ENCODE data around the gene NKIRAS2.

The NKIRAS2 gene

DNA sequence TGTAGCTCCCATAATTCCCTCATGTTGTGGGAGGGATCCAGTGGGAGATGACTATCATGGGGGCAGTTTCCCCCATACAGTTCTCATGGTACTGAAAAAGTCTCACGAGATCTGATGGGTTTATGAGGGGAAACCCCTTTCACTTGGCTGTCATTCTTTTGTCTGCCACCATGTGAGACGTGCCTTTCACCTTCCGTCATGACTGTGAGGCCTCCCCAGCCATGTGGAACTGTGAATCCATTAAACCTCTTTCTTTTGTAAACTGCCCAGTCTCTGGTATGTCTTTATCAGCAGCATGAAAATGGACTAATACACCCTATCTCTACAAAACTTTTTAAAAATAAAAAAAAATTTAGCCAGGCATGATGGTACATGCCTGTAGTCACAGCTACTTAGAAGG, 36.7 kb downstream of the NKIRAS2 start:
- DNase-seq (ENCODE audit: low spot score), result no peak

DNA sequence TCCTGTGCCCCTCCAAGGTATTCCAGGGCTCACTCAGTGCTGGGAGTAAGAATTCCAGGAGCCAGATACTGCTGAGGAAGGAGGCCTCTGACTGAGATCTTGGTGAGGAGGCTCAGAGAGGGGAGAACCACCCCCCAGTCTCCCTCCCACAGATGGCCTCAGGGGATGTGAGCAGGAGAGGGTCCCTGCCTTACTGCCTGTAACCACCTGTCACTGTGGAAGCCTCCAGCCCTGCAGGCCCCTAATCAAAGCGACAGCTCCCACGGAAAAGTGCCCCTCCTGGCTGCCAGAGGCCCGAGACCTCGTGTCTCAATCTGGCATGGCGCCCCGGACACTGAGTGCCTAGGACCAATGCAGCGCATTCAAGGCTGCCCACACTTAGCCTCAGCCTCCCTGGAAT, 38.2 kb downstream of the NKIRAS2 start:
- DNase-seq (ENCODE audit: low spot score), result no peak

DNA sequence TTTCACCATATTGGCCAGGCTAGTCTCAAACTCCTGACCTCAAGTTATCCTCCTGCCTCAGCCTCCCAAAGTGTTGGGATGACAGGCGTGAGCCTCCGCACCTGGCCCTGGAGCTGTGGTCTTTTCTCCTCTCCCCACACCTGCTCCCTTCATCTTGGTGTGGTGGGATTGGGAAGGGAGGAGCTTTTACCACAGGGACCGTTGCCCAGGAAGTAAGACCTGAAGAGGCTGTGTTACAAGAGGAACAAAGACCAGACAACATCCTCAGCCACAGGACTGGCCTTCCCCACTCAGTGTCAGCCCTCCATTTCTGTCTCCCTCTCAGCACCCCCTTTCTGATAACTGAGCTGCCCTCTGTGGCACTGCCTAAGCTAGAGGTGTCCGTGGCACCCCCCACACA, 39.9 kb downstream of the NKIRAS2 start:
- no peak for DNase-seq (ENCODE audit: low spot score)

DNA sequence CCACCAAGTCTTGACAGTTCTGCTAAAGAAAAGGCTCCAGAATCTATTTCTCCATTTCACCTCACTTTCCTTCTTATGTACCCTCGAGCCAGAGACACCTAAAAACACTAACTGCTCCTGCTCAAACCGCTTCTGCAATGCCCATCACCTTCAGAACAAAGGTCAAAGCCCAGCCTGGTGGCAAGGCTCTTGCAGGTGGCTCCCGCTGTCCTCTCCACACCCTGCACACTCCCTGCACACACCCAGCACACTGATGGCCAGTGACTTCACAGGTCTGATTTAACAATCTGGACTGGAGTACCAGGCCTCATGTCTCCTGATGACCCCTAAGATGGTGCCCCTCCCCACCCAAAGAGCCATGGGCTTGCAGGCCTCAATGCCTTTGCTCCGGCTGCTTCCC, 40.3 kb downstream of the NKIRAS2 start:
- no peak for DNase-seq (ENCODE audit: low spot score)

DNA sequence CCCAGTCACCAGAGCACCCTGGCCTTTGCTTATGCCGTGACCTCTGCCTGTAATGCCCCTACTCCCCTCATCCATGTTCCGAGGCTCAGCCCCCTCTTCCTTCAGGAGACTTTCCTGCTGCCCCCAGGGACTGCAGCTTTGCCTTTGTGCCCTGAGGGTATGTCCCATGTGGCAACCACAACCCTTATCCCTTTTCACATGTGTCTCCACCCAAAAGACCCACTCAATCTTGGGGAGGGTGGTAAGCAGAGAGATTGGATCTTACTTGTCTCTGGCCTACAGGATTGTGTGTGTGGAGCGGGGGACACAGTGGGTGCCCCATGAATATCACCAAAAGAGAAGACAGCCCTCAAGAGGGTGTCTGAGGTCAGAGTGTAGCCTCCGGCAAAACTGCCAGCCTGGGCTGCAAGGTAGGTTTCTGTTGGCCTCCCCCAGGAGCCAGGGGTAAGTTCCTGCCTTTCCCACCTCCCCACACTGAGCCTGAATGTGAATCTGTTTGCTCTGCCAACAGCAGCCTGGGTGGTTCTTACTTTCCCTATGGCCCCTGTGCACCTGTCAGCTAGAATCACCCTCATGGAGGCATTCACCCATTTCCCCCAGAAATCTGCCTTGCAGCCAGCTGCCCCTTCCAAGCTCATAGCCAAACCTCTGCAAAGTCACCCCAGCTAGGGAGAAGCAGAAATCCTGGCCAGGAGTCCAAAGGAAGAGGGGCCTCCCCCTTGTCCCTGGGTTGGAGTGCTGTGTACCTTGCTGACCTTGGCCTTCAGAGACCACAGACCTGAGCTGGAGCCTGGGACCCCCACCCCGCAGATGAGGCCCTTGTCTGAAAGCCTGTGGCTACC, 42.0 kb downstream of the NKIRAS2 start:
- no peak for DNase-seq (ENCODE audit: low spot score)

DNA sequence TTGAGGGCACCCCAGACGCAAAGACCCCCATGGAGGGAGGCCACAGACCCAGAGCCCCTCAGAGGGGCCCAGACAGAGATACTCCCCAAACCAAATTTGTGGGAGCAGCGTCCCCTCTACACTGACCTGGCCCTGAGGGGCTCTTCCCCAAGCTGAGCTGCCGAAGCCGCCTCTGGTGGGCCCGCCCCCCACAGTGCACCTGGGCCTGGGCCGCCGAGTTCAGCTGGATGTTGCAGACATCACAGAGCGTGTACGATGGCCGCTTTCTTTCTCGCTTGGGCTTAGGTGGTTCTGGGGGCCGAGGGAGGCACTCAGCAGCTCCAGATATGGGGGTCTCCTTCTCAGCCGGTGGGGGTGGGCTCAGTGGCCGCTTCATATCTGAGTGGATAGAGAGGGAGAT, 42.8 kb downstream of the NKIRAS2 start:
- DNase-seq (ENCODE audit: low spot score), result no peak

DNA sequence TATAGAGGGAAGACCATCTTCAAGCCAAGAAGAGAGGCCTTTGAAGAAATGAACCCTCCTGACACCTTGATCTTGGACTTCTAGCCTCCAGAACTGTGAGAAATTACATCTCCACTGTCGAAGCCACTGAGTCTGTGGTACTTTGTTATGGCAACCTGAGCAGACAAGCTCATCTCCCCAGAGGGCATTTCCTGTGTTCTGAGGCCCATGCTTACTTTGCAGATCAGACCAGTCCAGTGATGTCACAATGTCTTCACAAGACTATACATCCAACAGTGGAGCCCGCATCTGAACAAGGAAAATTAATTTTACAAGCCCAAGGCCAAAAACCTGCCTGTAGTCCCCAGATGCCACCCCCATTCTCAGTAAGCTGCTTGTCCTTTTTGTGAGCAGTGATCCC, 45.3 kb downstream of the NKIRAS2 start:
- DNase-seq (ENCODE audit: low spot score), result no peak

DNA sequence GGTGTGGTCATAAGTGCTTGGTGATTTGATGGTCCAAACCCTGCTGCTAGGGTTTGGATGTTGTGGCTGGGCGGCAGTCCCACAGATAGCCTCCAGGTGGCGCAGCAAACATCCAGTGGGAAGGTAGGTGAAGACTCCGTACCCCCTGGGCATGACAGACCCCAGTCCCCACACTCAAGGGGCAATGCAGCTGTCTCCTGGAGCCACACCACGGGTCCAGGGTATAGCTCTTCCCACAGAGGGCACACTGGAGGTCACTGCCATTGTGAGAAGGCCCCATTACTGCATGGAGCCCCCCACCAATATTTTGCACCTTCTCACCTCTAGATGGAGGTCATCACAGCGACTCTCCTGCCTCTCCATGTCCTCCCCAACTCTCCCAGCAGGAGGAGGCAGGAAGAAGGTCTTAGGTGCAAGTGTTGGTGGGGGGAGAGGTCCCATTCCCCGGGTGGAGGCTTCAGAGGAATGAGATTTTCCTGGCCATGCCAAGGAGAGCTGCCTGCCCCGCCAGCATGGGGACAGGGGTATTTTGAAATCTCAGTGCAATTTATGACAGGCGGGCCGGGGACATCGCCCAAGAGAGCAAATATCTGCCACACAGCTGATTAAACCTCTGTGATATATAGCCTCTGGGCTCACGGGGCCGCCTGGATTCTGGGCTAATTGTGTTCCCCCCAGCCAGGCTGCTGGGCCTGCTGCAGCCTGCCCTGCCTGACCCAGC, 47.6 kb downstream of the NKIRAS2 start:
- DNase-seq (ENCODE audit: low spot score), result peak; percentile 72

DNA sequence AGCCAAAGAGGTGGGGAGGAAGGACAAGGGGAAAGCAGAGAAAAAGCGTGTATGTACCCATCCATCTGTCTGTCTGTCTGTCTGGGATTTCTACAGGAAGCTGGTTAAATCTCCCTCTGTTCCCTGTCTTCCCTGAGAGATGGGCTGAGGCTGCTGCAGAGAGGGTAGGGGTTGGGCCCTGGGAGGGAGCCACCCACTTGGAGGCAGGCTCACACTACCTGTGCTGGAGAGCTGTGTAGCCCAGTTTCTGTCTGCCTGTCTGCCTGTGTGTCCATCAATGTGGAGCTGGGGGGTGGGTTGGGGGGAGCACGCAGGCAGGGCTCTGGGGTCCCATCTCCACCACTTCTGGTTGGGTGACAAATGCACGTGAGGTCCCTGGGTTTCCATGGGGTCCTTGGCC, 49.1 kb downstream of the NKIRAS2 start:
- no peak for DNase-seq (ENCODE audit: low spot score)

DNA sequence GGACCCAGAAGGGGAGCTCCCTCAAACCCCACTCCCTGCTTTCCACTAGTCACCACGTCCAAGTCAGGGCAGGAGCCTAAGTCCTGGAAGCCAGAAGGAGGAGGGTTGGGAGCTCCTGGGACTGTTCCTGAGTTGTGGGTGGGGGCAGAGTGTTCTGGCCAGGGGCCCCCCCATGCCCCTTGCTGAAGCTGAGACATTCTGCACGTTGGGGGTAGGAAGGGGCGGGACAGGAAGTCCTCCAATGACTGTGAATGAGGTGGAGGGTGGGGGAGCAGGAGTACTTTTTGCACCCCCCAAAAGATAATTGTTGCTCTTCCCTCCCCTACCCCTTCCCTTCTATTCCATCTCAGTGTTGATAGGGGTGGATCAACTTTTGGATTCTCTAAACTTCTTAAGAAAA, 51.9 kb downstream of the NKIRAS2 start:
- no peak for DNase-seq (ENCODE audit: low spot score)

DNA sequence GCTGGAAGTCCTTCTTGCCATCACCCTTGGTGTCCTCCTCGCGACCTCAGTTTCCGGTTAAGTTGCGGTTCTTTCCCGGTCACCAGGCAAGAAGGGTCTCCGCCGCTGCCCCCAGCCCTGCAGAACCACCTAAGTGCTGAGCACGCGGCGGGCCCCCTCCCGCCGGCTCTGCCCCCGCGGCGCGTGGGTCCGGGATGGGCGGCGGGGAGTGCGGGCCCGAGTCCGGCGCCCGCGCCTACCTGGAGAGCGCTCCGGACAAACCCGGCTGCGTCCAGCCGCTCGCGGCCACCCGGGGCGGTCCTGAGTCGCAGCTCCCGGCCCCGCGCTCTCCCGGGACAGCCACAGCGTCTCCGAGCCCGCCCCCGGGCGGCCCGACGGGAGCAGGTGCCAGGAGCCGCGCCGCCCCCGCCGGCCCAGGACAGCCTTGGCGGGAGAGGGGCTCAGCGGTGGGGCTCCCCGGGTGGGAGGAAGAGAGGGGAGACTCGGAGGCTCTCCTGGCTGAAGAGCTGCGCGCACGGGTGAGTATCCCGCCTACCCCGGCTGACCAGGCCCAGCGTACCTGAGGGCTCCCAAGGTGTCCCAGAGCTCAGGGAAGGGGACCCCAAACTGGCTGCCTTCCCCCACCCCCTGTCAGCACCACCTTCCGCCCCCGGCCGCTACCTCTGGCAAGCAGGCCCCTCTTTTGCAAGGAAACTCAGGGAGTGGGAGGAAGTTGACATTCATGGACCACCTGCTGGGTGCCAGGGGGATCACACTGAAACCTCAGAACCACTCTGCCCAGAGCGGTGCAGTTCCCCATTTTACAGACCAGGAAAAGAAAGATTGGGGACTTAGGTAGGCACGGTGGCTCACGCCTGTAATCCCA, 52.7 kb downstream of the NKIRAS2 start:
- DNase-seq (ENCODE audit: low spot score), result no peak
